Neural cell (in vitro differentiated cells): ENCODE measurements around the gene RAP2A. TPM values are rescaled to one million over a fixed set of nuclear protein-coding genes. Genes with fewer than 3 reads are reported as not detected.

Experiments used
- H2AFZ ChIP-seq: fragments of 200-600, 300-800 bp; sonication (generic), shearing (Covaris generic); 2 replicates; pipeline ENCODE4 v1.6.0; 2014; ENCODE audit warnings: low read depth, mild to moderate bottlenecking, antibody characterized with exemption, low read length, moderate library complexity
- H3F3A ChIP-seq: fragments of 200-600 bp; shearing (Covaris generic); 2 replicates; pipeline ENCODE4 v1.6.1; 2016; ENCODE audit warnings: mild to moderate bottlenecking, moderate library complexity, mixed read lengths, antibody characterized with exemption, low read length; ENCODE audit not compliant: insufficient read depth, poor library complexity, severe bottlenecking
- H3K27ac ChIP-seq: fragments of 200-600, 300-800 bp; sonication (generic), shearing (Covaris generic); 2 replicates; pipeline ENCODE4 v1.5.1; 2014; ENCODE audit warnings: mild to moderate bottlenecking, low read length, moderate library complexity
- H3K27me3 ChIP-seq: fragments of 300-800, 200-600 bp; sonication (generic), shearing (Covaris generic); 2 replicates; pipeline ENCODE4 v1.6.0; 2014; ENCODE audit warnings: mild to moderate bottlenecking, low read depth, low read length, moderate library complexity; ENCODE audit not compliant: insufficient read depth
- H3K36me3 ChIP-seq: fragments of 300-800, 200-600 bp; sonication (generic), shearing (Covaris generic); 2 replicates; pipeline ENCODE4 v1.5.1; 2014; ENCODE audit warnings: mild to moderate bottlenecking, antibody characterized with exemption, low read length, moderate library complexity; ENCODE audit not compliant: insufficient read depth
- H3K4me2 ChIP-seq: fragments of 300-800, 200-600 bp; sonication (generic), shearing (Covaris generic); 2 replicates; pipeline ENCODE4 v1.6.0; 2014; ENCODE audit warnings: mild to moderate bottlenecking, low read length
- H3K4me3 ChIP-seq: fragments of 300-800, 200-600 bp; sonication (generic), shearing (Covaris generic); 2 replicates; pipeline ENCODE4 v1.5.1; 2014; ENCODE audit warnings: mild to moderate bottlenecking, low read length, moderate library complexity
- H3K79me2 ChIP-seq: fragments of 200-600 bp; shearing (Covaris generic); replicated peaks from 2 replicates; pipeline ENCODE4 v1.6.0; 2014; ENCODE audit warnings: mild to moderate bottlenecking, low read length, moderate library complexity; ENCODE audit not compliant: insufficient read depth
- H3K9ac ChIP-seq: fragments of 300-800, 200-600 bp; sonication (generic), shearing (Covaris generic); 2 replicates; pipeline ENCODE4 v1.6.1; 2016; ENCODE audit warnings: mild to moderate bottlenecking, low read length, mixed read lengths
- H3K9me2 ChIP-seq: fragments of 200-600 bp; shearing (Covaris generic); 2 replicates; pipeline ENCODE4 v1.6.1; 2016; ENCODE audit warnings: mild to moderate bottlenecking, low read length, mixed read lengths; ENCODE audit not compliant: insufficient read depth
- H3K9me3 ChIP-seq: fragments of 200-600, 300-800 bp; sonication (generic), shearing (Covaris generic); 2 replicates; pipeline ENCODE4 v1.6.1; 2016; ENCODE audit warnings: mild to moderate bottlenecking, mixed run types, low read length, moderate library complexity, mixed read lengths
- H4K20me1 ChIP-seq: fragments of 200-600 bp; shearing (Covaris generic); 2 replicates; pipeline ENCODE4 v1.6.1; 2016; ENCODE audit warnings: mild to moderate bottlenecking, mixed run types; ENCODE audit not compliant: insufficient read depth
- CTCF ChIP-seq: fragments of 450-650 bp; IDR thresholded peaks from 2 replicates; pipeline ENCODE4 v1.5.1; 2014; ENCODE audit warnings: antibody characterized with exemption, mild to moderate bottlenecking, moderate library complexity; ENCODE audit not compliant: poor library complexity, severe bottlenecking
- EP300 ChIP-seq: fragments of 450-650 bp; conservative IDR thresholded peaks from 2 replicates; pipeline ENCODE4 v1.6.1; 2014; ENCODE audit warnings: antibody characterized with exemption, mild to moderate bottlenecking, moderate library complexity; ENCODE audit not compliant: poor library complexity, severe bottlenecking
- EZH2 ChIP-seq: fragments of 200-600, 300-800 bp; shearing (Covaris generic), sonication (generic); IDR thresholded peaks from 2 replicates; pipeline ENCODE4 v1.6.1; 2014; ENCODE audit warnings: antibody characterized with exemption, low read length, borderline replicate concordance, mild to moderate bottlenecking; ENCODE audit not compliant: insufficient read depth, poor library complexity, severe bottlenecking
- MXI1 ChIP-seq: fragments of 450-650 bp; conservative IDR thresholded peaks from 2 replicates; pipeline ENCODE4 v1.6.1; 2014; ENCODE audit warnings: antibody characterized with exemption, mild to moderate bottlenecking; ENCODE audit not compliant: poor library complexity, severe bottlenecking
- POLR2AphosphoS5 ChIP-seq: IDR thresholded peaks from 2 replicates; pipeline ENCODE4 v1.6.1; 2012
- RAD21 ChIP-seq: fragments of 450-650 bp; conservative IDR thresholded peaks from 2 replicates; pipeline ENCODE4 v1.6.1; 2014; ENCODE audit warnings: antibody characterized with exemption, mild to moderate bottlenecking, moderate library complexity
- REST ChIP-seq: IDR thresholded peaks from 2 replicates; pipeline ENCODE4 v1.6.1; 2012; ENCODE audit warnings: borderline replicate concordance
- SMC3 ChIP-seq: fragments of 450-650 bp; conservative IDR thresholded peaks from 2 replicates; pipeline ENCODE4 v1.6.1; 2014; ENCODE audit warnings: antibody characterized with exemption, mild to moderate bottlenecking, moderate library complexity; ENCODE audit not compliant: poor library complexity
- TAF1 ChIP-seq: IDR thresholded peaks from 2 replicates; pipeline ENCODE4 v1.6.1; 2012; ENCODE audit warnings: low read depth
- polyA plus RNA-seq: library from polyadenylated mRNA; depleted of rRNA; stranded (reverse); fragments of >200 nt; gene quantifications from 2 replicates; pipeline ENCODE4 v1.2.3, GENCODE V29; 2014

RAP2A gene
- polyA plus RNA-seq, 1 donor from 2014 or later, result 55.3 TPM

GRCh38 chr13:97466722-97467121, 32.8 kb downstream of the RAP2A start:
- Histone ChIP-seq H3F3A (no peaks in the 10 kb centered on the region), H3K9ac (no peak overlapping the region), H3K9me3 (no peaks in the 10 kb centered on the region), H3K4me2 (no peak overlapping the region), H4K20me1 (no peaks in the 10 kb centered on the region), H3K27me3 (no peaks in the 10 kb centered on the region), H3K79me2 (peaks cover 4% of the 10 kb centered on the region), H3K4me3 (no peak overlapping the region), H3K36me3 (peaks cover 4% of the 10 kb centered on the region), H2AFZ (no peak overlapping the region), H3K9me2 (no peaks in the 10 kb centered on the region), H3K27ac (no peak overlapping the region)
- TF ChIP-seq POLR2AphosphoS5 (no peak), MXI1 (no peak)

- H3K4me3 ChIP-seq, result no peak overlapping the region
- no peaks in the 10 kb centered on the region for H3K9me2 ChIP-seq
- no peaks in the 10 kb centered on the region for H4K20me1 ChIP-seq
- no peak overlapping the region for H3K27ac ChIP-seq
- H3K9me3 ChIP-seq, result no peaks in the 10 kb centered on the region
- no peak overlapping the region for H3K4me2 ChIP-seq
- peaks cover 4% of the 10 kb centered on the region for H3K36me3 ChIP-seq
- no peak overlapping the region for H2AFZ ChIP-seq
- no peaks in the 10 kb centered on the region for H3K27me3 ChIP-seq
- TF ChIP-seq MXI1, result no peak
- TF ChIP-seq EZH2, result no peak
- TF ChIP-seq SMC3, result no peak
- no peak for TF ChIP-seq RAD21
- H3K9ac ChIP-seq, result no peak overlapping the region
- peaks cover 1% of the 10 kb centered on the region for H3K79me2 ChIP-seq
- H3F3A ChIP-seq, result no peaks in the 10 kb centered on the region
These were observed 34.4 kb downstream of the RAP2A start for GRCh38 chr13:97468331-97468730.

- Histone ChIP-seq H3K9me3 (no peaks in the 10 kb centered on the region), H3K27me3 (no peaks in the 10 kb centered on the region), H3K79me2 (no peaks in the 10 kb centered on the region), H2AFZ (no peak overlapping the region), H3K27ac (no peak overlapping the region), H3K4me2 (no peak overlapping the region), H3F3A (no peaks in the 10 kb centered on the region), H3K9me2 (no peaks in the 10 kb centered on the region), H3K9ac (no peak overlapping the region), H3K36me3 (peaks cover 4% of the 10 kb centered on the region), H4K20me1 (no peaks in the 10 kb centered on the region), H3K4me3 (no peak overlapping the region)
- TF ChIP-seq MXI1, result no peak
- TF ChIP-seq EP300, result no peak
- no peak for TF ChIP-seq CTCF
- TF ChIP-seq EZH2, result no peak
- no peak for TF ChIP-seq SMC3
- TF ChIP-seq TAF1, result no peak
- no peak for TF ChIP-seq REST
- no peak for TF ChIP-seq RAD21
- no peak for TF ChIP-seq POLR2AphosphoS5
These were observed 37.7 kb downstream of the RAP2A start for GRCh38 chr13:97471711-97472110.
